CD4-positive, alpha-beta T cell treated with Interleukin-2 at 100 ng/mL for 4 hours (primary cell): ENCODE results near the gene RAB4A.

Experiments
- DNase-seq: peaks from one replicate; pipeline ENCODE4 v3.0.0-alpha.2; 2020; ENCODE audit warnings: low spot score

RAB4A gene, protein sequence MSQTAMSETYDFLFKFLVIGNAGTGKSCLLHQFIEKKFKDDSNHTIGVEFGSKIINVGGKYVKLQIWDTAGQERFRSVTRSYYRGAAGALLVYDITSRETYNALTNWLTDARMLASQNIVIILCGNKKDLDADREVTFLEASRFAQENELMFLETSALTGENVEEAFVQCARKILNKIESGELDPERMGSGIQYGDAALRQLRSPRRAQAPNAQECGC

GRCh38 chr1:229270547-229271447 is at the start of gene RAB4A:
Gene RAB4A, plus strand, starts transcription at chr1:229271111. Its CDS starts 229 bp downstream, at chr1:229271340.
- peak; percentile 74 for DNase-seq

- DNase-seq: no peak
Observed at GRCh38 chr1:229222081-229222480, 48.8 kb upstream of the RAB4A start.

GRCh38 chr1:229223498-229223897 is 47.4 kb upstream of the RAB4A start:
- no peak for DNase-seq

DNA sequence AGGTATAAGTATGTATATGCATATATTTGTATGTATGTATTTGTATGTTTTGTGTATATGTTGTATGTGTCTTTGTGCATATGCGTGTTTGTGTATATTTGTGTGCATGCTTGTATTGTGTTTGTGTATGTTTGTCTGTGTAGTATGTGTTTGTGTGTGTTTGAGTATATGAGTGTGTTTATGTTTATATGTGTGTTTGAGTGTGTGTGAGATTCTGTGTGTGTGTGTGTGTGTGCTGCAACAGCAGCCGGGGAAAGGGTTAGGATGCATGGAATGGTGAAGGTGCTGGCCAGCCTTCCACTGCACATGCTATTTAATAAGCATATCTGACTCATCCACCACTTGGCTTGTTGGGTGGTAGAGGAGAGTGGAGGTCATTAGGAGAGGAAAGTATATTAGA is 46.6 kb upstream of the RAB4A start:
- no peak for DNase-seq

DNA sequence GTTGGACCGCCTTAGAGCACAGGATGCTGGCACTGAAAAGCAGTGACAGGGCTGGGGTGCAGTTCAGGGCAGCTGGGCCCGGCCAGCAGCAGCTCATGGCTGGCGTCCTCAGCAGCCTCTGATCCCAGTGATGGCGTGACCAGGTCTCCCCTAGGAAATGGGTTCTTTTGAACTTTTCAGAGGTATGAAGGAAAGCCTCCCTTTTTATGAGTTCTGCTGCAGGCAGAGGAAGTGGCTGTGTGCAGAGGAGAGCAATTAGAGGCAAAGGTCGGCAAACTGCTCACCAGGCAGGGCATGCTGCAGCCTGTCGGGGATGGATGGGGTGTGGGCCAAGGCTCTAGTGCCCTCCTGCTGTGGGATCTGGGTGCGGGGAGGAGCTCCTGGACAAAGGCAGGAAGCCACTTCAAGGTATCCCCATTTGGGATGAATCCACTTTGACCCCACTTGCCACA is 45.6 kb upstream of the RAB4A start:
- DNase-seq: no peak

- DNase-seq: no peak
Observed at GRCh38 chr1:229226796-229227195, 44.1 kb upstream of the RAB4A start.

DNA sequence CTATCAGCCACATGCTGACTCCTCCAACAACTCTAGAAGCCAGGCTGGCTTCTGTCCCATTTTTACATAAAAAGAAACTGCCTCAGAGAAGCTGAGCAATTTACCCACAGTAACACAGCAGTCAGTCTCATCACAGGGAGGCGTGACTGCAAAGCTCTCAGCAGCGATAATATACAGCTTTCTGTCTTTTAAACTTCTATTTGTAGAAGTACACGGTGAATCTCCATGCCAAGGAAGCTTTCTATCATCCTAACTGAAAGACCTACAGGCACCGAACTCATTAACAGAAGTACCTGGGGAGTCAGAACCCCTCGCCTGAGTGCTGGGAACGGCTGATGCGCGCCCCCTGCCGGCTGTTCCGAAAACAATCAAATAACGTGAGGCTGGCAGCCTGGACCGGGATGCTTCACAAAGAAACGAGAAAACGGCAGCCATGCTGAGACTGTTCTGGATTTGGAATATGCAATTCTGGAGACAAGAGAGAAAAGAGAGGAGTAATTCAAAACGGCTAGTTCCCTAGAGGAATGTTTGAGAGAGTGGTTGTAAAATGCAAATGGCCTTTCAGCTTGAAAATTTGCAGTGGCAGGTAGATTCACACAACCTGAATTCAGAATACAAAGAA is 43.5 kb upstream of the RAB4A start:
- DNase-seq: peak; percentile 83

DNA sequence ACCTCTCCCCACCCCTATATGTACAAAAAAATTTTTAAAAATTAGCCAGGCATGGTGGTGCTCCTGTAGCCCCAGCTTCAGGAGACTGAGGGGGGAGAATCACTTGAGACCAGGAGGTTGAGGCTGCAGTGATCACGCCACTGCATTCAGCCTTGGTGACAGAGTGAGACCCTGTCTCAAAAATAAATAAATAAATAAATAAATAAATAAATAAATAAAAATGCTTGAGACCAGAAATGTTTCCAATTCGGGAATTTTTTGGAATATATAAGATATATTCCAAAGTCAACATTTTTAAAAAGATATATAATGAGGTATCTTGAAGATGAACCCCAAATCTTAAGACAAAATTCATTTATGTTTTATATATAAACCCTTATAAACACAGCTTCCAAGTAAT is 42.4 kb upstream of the RAB4A start:
- no peak for DNase-seq

GRCh38 chr1:229229137-229229720 is 41.7 kb upstream of the RAB4A start:
- DNase-seq: no peak

DNA sequence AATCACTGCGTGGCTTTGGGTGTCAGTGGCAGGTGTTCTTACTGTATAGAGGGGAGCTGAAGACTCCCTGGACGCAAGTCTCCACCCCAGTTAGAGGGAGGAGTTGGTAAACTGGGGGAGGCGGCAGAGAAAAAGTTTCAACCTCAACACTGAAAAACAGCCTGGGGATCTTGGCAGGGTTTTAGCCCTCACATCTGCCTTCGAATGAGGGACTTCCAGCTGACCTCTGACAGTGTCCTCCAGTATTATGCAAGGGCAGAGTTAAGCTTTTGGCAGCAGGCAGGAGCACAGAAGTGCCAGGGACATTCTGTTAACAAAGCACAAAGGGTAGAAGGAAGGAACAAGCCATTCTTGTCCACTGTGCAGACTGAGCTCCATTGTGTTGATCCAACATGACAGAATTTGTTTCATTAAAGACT is 41.2 kb upstream of the RAB4A start:
- no peak for DNase-seq

DNA sequence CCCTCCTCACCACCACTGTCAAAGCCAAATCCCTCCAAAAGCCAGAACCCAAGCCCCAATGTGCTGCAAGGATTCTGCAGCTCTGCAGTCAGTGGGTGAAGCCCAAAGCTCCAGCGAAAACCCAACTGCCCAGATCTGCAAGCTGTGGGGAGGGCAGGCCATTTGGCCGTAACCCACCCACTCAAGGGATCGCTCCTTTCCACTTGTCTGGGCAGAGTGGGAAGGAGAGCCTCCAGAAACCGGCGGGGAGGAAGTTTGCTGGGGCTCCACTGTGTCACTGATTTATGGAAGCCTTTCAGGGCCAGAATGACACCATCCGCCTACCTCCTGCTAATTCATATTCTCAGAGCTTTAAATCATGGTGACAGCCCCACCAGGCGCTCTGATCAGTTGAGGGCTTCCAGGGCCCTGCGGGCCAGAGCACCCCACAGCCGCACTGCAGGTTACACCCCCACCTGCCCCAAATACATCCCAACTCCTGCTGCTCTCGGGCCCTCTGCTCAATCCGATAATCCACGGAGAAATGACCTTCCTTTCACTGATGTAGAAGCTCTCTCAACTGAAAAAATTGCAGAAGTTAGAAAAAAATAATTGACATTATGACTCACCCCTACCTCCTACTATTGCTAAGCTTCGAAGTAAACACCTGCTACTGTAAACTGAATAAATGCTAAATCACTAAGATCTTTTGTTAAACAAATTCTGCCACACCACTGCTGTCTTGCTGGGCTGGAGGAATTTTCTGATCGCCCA is 40.6 kb upstream of the RAB4A start:
- DNase-seq: no peak

DNA sequence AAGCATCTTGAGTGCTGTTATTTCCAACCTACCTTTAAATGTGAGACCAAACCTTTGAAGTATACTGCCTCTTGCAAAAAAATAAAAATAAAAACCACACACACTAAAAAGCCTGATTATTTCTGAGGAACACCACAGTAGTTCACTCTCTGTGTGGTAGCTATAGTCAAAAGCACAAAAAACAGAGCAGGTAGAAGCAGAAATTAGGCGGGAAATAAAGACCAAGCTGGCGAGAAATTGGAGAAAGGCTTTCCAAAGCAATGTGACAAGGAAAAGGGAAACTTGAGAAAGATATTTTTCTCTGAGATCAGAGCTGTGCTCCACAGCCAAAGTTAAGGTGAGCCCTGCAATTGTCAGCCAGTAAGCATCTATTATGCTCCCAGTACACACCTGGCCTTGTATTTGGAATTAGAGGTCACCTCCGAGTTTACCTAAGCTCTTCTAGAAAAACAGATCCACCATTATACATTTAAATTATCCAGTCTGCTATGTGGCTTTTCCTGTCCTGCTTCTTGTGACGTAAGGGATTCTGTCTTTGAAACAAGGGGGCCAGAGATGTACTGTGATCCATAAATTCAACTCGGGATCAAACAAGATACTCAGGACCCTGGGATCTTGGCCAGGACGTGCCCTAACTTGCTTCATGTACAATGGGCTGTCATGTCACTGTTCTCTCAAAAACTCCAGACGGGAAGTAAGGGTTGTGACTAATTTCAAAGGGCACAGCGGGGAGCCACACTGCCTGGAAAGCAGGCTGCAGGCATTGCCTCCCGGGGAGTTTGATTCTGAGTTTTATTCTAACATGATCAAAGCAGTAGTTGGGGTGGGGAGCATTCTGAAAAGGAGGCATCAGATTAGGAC is 39.8 kb upstream of the RAB4A start:
- DNase-seq: no peak

DNA sequence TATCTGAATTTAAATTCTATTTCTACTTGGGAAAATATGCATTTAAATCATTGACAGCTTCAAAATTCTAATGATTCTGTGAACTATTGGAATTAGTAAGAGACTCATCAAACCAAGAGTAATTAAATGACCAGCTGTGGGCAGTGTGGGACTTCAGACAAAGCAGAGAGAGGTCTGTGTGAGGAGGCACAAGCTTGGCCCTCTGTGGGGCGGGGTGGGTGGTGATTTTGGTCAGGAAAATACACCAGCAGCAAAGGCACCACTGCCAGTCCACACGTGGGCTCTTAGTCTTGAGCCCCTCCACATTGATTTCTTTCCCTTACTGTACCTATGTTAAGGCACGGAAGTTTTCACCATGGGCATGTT is 39.2 kb upstream of the RAB4A start:
- DNase-seq: no peak

DNA sequence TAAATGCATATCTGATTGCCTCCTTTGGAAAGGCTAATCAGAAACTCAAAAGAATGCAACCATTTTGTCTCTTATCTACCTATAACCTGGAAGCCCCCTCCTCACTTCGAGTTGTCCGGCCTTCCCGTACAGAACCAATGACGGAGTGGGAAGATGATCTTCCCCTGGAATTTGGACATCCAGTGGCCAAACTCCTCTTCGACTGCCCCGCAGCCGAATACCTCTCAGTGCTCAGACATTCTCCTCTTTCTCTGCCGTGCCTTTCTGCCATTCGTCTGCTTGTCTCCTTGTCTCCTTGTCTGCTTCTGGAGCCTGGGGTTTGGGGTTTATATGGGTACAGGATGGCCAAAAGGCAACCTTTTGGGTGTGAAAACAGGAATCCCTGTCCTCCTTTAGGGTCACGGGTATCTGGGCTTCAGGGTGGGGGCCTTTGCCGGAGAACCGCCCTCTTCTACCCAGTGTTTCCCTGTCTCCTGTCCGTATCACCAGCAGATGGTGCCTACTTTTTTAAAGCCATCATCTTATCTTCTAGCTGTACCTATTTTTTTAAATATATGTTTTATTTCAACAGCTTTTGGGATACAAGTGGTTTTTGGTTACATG is 35.9 kb upstream of the RAB4A start:
- no peak for DNase-seq

DNA sequence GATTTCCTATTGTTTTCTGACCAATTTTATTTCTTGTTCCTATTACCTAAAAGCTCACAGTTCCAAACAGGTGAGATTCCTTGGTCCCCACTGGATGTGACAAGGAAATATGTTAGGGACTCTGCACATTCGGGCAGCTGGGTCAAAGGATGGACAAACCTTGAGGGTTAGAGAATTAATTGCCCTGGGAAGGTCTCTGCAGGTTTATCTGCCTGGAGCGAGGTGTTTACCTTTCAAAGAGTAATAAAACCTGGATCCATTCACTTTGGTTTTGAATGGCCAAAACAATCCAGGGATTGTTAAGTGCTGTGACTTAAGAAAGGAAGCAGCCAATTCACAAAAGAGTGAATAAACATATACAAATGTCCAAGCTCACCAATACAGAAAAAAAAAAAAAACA is 33.6 kb upstream of the RAB4A start:
- DNase-seq: no peak

GRCh38 chr1:229238231-229238630 is 32.7 kb upstream of the RAB4A start:
- no peak for DNase-seq

DNA sequence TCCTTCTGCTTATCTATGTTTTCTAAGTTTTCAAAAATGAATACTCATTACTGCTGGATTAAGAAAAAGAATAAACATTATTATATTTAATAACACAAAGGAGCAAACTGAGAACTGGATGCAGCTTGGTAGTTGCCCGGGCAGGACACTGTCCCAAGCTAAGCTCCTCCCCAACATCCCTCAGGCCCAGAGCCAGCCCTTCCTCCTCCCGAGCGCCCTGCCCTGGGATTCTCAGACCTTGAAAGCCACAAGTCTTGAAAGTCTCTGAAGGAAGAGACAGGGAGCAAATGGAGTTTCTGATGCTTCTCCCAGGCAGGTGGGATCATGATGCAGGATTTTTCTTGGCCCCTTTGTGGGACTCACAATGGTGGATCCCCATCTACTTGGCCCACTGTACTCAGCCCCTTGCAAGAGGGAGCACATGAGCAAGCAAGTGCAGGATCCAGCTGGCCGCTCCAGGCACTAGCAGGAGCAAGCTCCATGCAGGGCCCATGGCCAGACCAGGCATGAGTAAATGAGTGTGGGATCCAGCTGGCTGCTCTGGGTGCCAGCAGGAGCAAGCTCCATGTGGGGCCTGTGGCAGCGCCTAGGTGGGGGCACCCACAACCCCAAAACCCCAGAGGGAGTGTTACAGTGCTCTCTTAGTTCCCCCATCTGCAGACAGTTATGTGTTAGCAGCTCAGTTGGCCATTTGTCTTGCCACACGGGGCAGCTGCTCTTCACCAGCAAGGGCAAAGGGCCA is 32.1 kb upstream of the RAB4A start:
- DNase-seq: no peak

DNA sequence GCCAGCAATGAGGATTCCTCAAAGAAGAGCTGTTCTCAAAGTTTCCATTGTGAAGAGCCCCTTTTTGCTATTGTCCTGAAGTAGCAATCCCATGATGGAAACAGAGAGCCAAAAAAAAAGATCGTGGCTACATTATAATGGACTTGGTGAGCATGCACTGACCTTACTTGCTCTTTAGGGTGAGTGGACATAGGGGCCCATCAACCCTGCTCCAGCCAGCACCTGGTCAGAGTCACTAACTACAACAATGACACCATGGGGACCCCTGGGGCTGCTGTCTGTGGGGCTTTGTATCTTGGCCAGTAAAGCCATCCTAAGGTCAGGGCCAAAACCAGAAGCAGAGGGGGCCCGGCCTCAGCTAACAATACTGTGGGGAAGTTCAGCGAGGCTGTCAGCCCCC is 30.4 kb upstream of the RAB4A start:
- no peak for DNase-seq

DNA sequence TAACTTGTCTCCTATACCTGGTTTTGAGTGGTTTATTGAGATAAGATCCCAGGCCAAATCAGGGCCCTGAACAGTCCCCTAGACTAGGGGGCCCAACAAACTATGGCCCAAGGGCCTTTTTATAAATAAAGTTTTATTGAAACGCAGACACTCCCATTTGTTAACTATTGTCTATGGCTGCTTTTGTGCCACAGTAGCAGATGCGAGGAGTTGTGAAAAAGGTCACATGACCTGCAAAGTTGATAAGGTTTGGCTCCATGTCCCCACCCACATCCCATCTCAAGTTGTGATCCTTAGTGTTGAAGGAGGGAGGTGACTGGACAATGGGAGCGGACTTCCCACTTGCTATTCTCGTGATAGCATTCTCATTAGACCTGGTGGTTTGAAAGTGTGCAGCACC is 29.5 kb upstream of the RAB4A start:
- DNase-seq: no peak

DNA sequence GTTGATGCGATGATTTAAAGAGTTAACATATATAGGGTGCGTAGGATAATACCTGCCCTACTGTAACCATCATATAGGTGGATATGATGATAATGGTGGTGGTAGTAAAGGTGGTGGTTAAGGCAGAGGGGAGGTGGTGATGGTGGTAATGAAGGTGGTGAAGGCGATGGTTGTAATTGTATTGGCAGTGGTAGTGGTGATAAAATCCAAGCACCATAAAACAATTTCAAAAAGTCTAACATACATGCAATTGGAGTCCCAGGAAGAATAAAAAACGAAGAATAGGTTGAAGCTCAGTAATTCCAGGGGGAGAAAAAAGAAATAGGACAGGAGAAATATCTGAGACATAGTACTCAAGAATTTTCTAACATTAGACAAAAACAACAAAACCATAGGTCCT is 27.3 kb upstream of the RAB4A start:
- DNase-seq: no peak
